CD1c-positive myeloid dendritic cell (primary cell): ENCODE measurements around the gene SGSM2.

Experiments used
- DNase-seq: peaks from one replicate; pipeline ENCODE4 v3.0.0-alpha.2; 2016; ENCODE audit errors: extremely low spot score

The SGSM2 gene

GRCh38 chr17:2336215-2336851, 968 bp upstream of the SGSM2 start, which contains the start of gene TSR1:
Gene TSR1 (minus strand): TSS chr17:2336457. CDS start chr17:2336427, 30 bp downstream.
- peak; percentile 94 for DNase-seq

GRCh38 chr17:2337544-2338314, 428 bp downstream of the SGSM2 start:
- DNase-seq: peak; percentile 60

GRCh38 chr17:2338315-2338657, 985 bp downstream of the SGSM2 start:
- peak; percentile 19 for DNase-seq

GRCh38 chr17:2343421-2343820, 6.1 kb downstream of the SGSM2 start:
- DNase-seq: no peak

GRCh38 chr17:2344528-2344927, 7.2 kb downstream of the SGSM2 start:
- DNase-seq: no peak

- DNase-seq: no peak
Observed at GRCh38 chr17:2346475-2346874, 9.2 kb downstream of the SGSM2 start.

- DNase-seq: no peak
Observed at GRCh38 chr17:2347805-2348685, 10.7 kb downstream of the SGSM2 start.

- no peak for DNase-seq
Observed at GRCh38 chr17:2351269-2351668, 14.0 kb downstream of the SGSM2 start.

- no peak for DNase-seq
Observed at GRCh38 chr17:2354311-2354710, 17.0 kb downstream of the SGSM2 start.

GRCh38 chr17:2357237-2357636, 19.9 kb downstream of the SGSM2 start:
- no peak for DNase-seq

GRCh38 chr17:2357931-2358434, 20.7 kb downstream of the SGSM2 start:
- DNase-seq: no peak

- DNase-seq: no peak
Observed at GRCh38 chr17:2361010-2361760, 23.9 kb downstream of the SGSM2 start.

- DNase-seq: no peak
Observed at GRCh38 chr17:2362016-2362415, 24.7 kb downstream of the SGSM2 start.

GRCh38 chr17:2362416-2362815, 25.1 kb downstream of the SGSM2 start:
- DNase-seq: no peak

- no peak for DNase-seq
Observed at GRCh38 chr17:2362881-2363280, 25.6 kb downstream of the SGSM2 start.

- no peak for DNase-seq
Observed at GRCh38 chr17:2363318-2363717, 26.0 kb downstream of the SGSM2 start.

- DNase-seq: no peak
Observed at GRCh38 chr17:2363851-2364762, 26.8 kb downstream of the SGSM2 start.

GRCh38 chr17:2364763-2365116, 27.4 kb downstream of the SGSM2 start:
- DNase-seq: no peak

GRCh38 chr17:2365132-2365531, 27.8 kb downstream of the SGSM2 start:
- DNase-seq: no peak

GRCh38 chr17:2366747-2367494, 29.6 kb downstream of the SGSM2 start:
- DNase-seq: no peak
